Loucy (cell line): ENCODE data around the gene AP2A1.

ENCODE experiments used
- H2AFZ ChIP-seq: fragments of 200-600 bp; sonication (generic); 2 replicates; pipeline ENCODE4 v1.6.0; 2016; ENCODE audit warnings: antibody characterized with exemption, mild to moderate bottlenecking, low read length, moderate library complexity
- H3F3A ChIP-seq: fragments of 200-600 bp; 2 replicates; pipeline ENCODE4 v1.6.0; 2016; ENCODE audit warnings: antibody characterized with exemption, low read depth, mild to moderate bottlenecking
- H3K27me3 ChIP-seq: fragments of 200-600 bp; sonication (generic); 2 replicates; pipeline ENCODE4 v1.6.1; 2014; ENCODE audit warnings: low read length, mild to moderate bottlenecking; ENCODE audit not compliant: insufficient read depth, poor library complexity, severe bottlenecking
- H3K36me3 ChIP-seq: fragments of 200-600 bp; sonication (generic); 2 replicates; pipeline ENCODE4 v1.6.1; 2016; ENCODE audit warnings: low read length; ENCODE audit not compliant: insufficient read depth
- H3K4me1 ChIP-seq: fragments of 200-600 bp; sonication (generic); 2 replicates; pipeline ENCODE4 v1.5.1; 2014; ENCODE audit warnings: low read length, mild to moderate bottlenecking; ENCODE audit not compliant: insufficient read depth, poor library complexity, severe bottlenecking
- H3K4me2 ChIP-seq: fragments of 200-600 bp; sonication (generic); 2 replicates; pipeline ENCODE4 v1.6.0; 2014; ENCODE audit warnings: antibody characterized with exemption, low read length, low read depth, mild to moderate bottlenecking; ENCODE audit not compliant: poor library complexity, severe bottlenecking
- H3K4me3 ChIP-seq: fragments of 200-600 bp; sonication (generic); 2 replicates; pipeline ENCODE4 v1.5.1; 2014; ENCODE audit warnings: low read length, mild to moderate bottlenecking, mixed read lengths; ENCODE audit not compliant: poor library complexity, severe bottlenecking
- H3K79me2 ChIP-seq: fragments of 200-600 bp; sonication (generic); 2 replicates; pipeline ENCODE4 v1.6.1; 2014; ENCODE audit warnings: low read length; ENCODE audit not compliant: insufficient read depth
- H3K9ac ChIP-seq: fragments of 200-600 bp; sonication (generic); 2 replicates; pipeline ENCODE4 v1.6.0; 2014; ENCODE audit warnings: mild to moderate bottlenecking, low read depth, low read length, moderate library complexity; ENCODE audit not compliant: poor library complexity, severe bottlenecking
- H3K9me2 ChIP-seq: fragments of 200-600 bp; sonication (generic); replicated peaks from 2 replicates; pipeline ENCODE4 v1.6.1; 2016; ENCODE audit warnings: low read depth, low read length, mixed read lengths
- H3K9me3 ChIP-seq: fragments of 200-600 bp; sonication (generic); 2 replicates; pipeline ENCODE4 v1.6.1; 2014; ENCODE audit warnings: mild to moderate bottlenecking, antibody characterized with exemption, low read length, low read depth; ENCODE audit not compliant: insufficient read depth
- H4K20me1 ChIP-seq: fragments of 200-600 bp; sonication (generic); 2 replicates; pipeline ENCODE4 v1.6.0; 2014; ENCODE audit warnings: antibody characterized with exemption, low read length, mild to moderate bottlenecking; ENCODE audit not compliant: insufficient read depth, poor library complexity, severe bottlenecking
- EZH2phosphoT487 ChIP-seq: fragments of 200-600 bp; IDR thresholded peaks from 2 replicates; pipeline ENCODE4 v1.6.1; 2018; ENCODE audit warnings: antibody characterized with exemption, mild to moderate bottlenecking, moderate library complexity, borderline replicate concordance
- TF ChIP-seq, protein P1 (sequence below): fragments of 200-600 bp; sonication (generic); conservative IDR thresholded peaks from 2 replicates; pipeline ENCODE4 v1.5.1; 2014; ENCODE audit warnings: mild to moderate bottlenecking, antibody characterized with exemption, low read length

AP2A1 gene

DNA sequence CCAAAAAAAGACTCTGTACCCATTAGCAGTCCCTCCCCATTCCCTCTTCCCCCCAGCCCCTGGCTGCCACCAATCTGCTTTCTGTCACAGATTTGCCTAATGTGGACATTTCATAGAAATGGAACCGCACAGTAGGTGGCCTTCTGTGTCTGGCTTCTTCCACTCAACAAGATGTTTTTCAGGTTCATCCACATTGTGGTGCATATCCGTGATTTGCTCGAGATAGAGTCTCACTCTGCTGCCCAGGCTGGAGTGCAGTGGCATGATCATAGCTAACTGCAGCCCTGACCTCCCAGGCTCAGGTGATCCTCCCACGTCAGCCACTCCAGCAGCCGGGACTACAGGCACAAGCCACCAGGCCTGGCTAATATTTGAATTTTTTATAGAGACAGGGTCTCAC lies 20.9 kb downstream of the AP2A1 start:
- Histone ChIP-seq H3K4me2 (no peak overlapping the region), H3K27me3 (no peaks in the 10 kb centered on the region), H3F3A (no peaks in the 10 kb centered on the region), H3K79me2 (no peaks in the 10 kb centered on the region), H3K9ac (no peak overlapping the region), H4K20me1 (no peaks in the 10 kb centered on the region), H2AFZ (no peak overlapping the region), H3K4me3 (no peak overlapping the region), H3K36me3 (peaks cover 22% of the 10 kb centered on the region; the same call in 1 of the 2 replicates), H3K9me3 (no peaks in the 10 kb centered on the region), H3K4me1 (no peaks in the 10 kb centered on the region), H3K9me2 (no peaks in the 10 kb centered on the region)
- no peak for TF ChIP-seq EZH2phosphoT487
- TF ChIP-seq, protein P1, sequence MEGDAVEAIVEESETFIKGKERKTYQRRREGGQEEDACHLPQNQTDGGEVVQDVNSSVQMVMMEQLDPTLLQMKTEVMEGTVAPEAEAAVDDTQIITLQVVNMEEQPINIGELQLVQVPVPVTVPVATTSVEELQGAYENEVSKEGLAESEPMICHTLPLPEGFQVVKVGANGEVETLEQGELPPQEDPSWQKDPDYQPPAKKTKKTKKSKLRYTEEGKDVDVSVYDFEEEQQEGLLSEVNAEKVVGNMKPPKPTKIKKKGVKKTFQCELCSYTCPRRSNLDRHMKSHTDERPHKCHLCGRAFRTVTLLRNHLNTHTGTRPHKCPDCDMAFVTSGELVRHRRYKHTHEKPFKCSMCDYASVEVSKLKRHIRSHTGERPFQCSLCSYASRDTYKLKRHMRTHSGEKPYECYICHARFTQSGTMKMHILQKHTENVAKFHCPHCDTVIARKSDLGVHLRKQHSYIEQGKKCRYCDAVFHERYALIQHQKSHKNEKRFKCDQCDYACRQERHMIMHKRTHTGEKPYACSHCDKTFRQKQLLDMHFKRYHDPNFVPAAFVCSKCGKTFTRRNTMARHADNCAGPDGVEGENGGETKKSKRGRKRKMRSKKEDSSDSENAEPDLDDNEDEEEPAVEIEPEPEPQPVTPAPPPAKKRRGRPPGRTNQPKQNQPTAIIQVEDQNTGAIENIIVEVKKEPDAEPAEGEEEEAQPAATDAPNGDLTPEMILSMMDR: no peak

DNA sequence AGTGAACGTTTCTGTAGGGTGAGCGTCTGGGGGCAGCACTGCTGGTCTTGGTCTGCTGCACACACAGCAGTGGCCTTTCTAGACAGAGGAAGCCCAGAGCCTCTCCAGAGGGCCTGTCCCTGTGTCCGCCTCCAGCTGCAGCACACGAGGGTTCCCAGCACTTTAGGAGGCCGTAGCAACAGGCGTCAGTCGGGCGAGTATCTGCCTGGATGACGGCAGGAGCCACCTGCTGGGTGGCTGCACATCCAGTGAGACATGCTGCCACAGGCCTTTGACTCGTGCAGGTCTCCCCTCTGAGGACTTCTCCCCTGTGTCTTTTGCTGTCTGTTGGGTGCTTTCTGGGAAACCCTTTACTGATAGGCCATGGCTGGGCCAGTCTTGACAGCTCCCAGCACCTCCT lies 22.1 kb downstream of the AP2A1 start:
- no peaks in the 10 kb centered on the region for H3F3A ChIP-seq
- no peaks in the 10 kb centered on the region for H3K27me3 ChIP-seq
- no peaks in the 10 kb centered on the region for H4K20me1 ChIP-seq
- H3K9me3 ChIP-seq: no peaks in the 10 kb centered on the region
- TF ChIP-seq, protein P1: no peak
- TF ChIP-seq EZH2phosphoT487: no peak
- no peak overlapping the region for H3K9ac ChIP-seq
- no peaks in the 10 kb centered on the region for H3K79me2 ChIP-seq
- no peak overlapping the region for H3K4me2 ChIP-seq
- peaks cover 20% of the 10 kb centered on the region; the same call in 1 of the 2 replicates for H3K36me3 ChIP-seq
- no peaks in the 10 kb centered on the region for H3K4me1 ChIP-seq
- no peak overlapping the region for H3K4me3 ChIP-seq
- H2AFZ ChIP-seq: no peak overlapping the region
- no peaks in the 10 kb centered on the region for H3K9me2 ChIP-seq

DNA sequence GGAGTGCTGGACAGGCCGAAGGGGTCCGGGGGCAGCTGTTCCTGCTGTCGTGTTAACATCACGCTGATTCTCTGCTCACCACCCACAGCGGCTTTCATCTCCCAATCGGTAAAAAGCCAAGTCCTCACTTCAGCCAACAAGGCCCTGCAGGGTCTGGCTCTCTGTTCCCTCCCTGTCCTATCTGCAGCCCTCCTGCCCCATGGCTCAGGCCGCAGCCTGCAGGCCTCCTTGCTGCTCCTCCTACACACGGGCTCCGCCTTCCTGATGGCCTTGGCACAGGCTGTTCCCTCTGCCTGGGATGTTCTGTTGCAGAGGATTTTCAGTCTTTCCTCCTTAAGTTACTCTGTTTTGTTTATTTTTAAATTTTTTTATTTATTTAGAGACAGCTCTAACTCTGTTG lies 24.1 kb downstream of the AP2A1 start:
- Histone ChIP-seq H3K9me2 (no peaks in the 10 kb centered on the region), H2AFZ (no peak overlapping the region), H3K4me1 (no peaks in the 10 kb centered on the region), H3K4me2 (no peak overlapping the region), H4K20me1 (no peaks in the 10 kb centered on the region), H3K79me2 (no peaks in the 10 kb centered on the region), H3F3A (no peaks in the 10 kb centered on the region), H3K9me3 (no peaks in the 10 kb centered on the region), H3K27me3 (no peaks in the 10 kb centered on the region), H3K9ac (no peak overlapping the region), H3K36me3 (peaks cover 35% of the 10 kb centered on the region; the same call in 1 of the 2 replicates), H3K4me3 (no peak overlapping the region)
- TF ChIP-seq, protein P1: no peak
- TF ChIP-seq EZH2phosphoT487: no peak
